Stomach (tissue), 9 donors: ENCODE data around the gene EID2B. TPM values are rescaled to one million over a fixed set of nuclear protein-coding genes. Genes with fewer than 3 reads are reported as not detected.

Source experiments
- DNase-seq, 2 donors: peaks; one replicate each; pipeline versions ENCODE4 v3.0.0 to v3.0.0-alpha.2; 2013 to 2019
- H3K27ac ChIP-seq, 5 donors: fragments of 200-600 bp in 4 of 5; sonication (generic) in 4 of 5; one replicate each; pipeline ENCODE4 v1.5.1; 2013 to 2019; ENCODE audit warnings: mild to moderate bottlenecking in 1 of 5, moderate library complexity in 1 of 5
- H3K27me3 ChIP-seq, 3 donors: fragments of 200-600 bp; sonication (generic); one replicate each; pipeline ENCODE4 v1.5.1; 2017 to 2019; ENCODE audit warnings: mixed run types in 1 of 3
- H3K36me3 ChIP-seq, 4 donors: fragments of 200-600 bp; sonication (generic); 1 replicate in 3 of 4; 2 replicates in 1 of 4; pipeline ENCODE4 v1.5.1; 2016 to 2019
- H3K4me1 ChIP-seq, 4 donors: fragments of 200-600 bp; sonication (generic); one replicate each; pipeline ENCODE4 v1.5.1; 2016 to 2019
- H3K4me3 ChIP-seq, 4 donors: fragments of 200-600 bp; sonication (generic) in 3 of 4; one replicate each; pipeline ENCODE4 v1.5.1; 2016 to 2019; ENCODE audit warnings: mild to moderate bottlenecking in 1 of 4
- H3K9me3 ChIP-seq, 4 donors: fragments of 200-600 bp; sonication (generic); one replicate each; pipeline ENCODE4 v1.5.1; 2016 to 2019
- CTCF ChIP-seq, 7 experiments: fragments of 450-650 bp in 4 of 7; fragments of 200-600 bp in 3 of 7; sonication (generic) in 3 of 7; IDR thresholded peaks; one replicate each; pipeline ENCODE4 v1.5.1; 2016 to 2019; ENCODE audit warnings: antibody characterized with exemption in 7 of 7, control low read depth in 2 of 7, mild to moderate bottlenecking in 1 of 7
- EP300 ChIP-seq: sonication (generic); formaldehyde crosslinking; IDR thresholded peaks from one replicate; pipeline ENCODE4 v1.6.1; 2017; ENCODE audit warnings: antibody characterized with exemption
- POLR2A ChIP-seq, 4 donors: fragments of 450-650 bp; IDR thresholded peaks; one replicate each; pipeline ENCODE4 v1.6.1; 2016; ENCODE audit warnings: antibody characterized with exemption in 4 of 4, control low read depth in 2 of 4, mild to moderate bottlenecking in 1 of 4, moderate library complexity in 1 of 4
- POLR2AphosphoS5 ChIP-seq, 3 donors: sonication (generic); formaldehyde crosslinking; IDR thresholded peaks; one replicate each; pipeline ENCODE4 v1.6.1; 2016; ENCODE audit warnings: antibody characterized with exemption in 3 of 3
- WGBS, 5 donors: extraction: QIAGEN DNeasy Blood & Tissue Kit in 3 of 5; methylation state at CpG; one replicate each; pipeline versions ENCODE4 v1.1.5 to v1.1.7; 2013 to 2018; 5-methylcytosine and 5-hydroxymethylcytosine counted together
- intact Hi-C: fragments of 100-400 bp; cut with DNase I; formaldehyde crosslinking; loops from one replicate; pipeline ENCODE4 v1.15.1; 2023; ENCODE audit warnings: low total_unique reads
- polyA plus RNA-seq, 3 donors: library from polyadenylated mRNA; stranded (reverse); fragments of 200-250 nt; gene quantifications; one replicate each; pipeline ENCODE4 v1.2.3, GENCODE V29; 2013
- total RNA-seq, 5 donors: library from RNA; depleted of rRNA; stranded (reverse); fragments of >200 nt; gene quantifications; one replicate each; pipeline versions ENCODE4 v1.1.0 to v1.2.3, GENCODE V29; 2014 to 2016
- donor health status: healthy with polysubstance abuse.
- donor health status: Bipolar disorder and iron deficiency.
- donor health status: healthy.

Gene EID2B
- total and polyA plus RNA-seq, 8 donors, result 0.58 to 5.7 (median 1.2) TPM; not detected in 1

DNA sequence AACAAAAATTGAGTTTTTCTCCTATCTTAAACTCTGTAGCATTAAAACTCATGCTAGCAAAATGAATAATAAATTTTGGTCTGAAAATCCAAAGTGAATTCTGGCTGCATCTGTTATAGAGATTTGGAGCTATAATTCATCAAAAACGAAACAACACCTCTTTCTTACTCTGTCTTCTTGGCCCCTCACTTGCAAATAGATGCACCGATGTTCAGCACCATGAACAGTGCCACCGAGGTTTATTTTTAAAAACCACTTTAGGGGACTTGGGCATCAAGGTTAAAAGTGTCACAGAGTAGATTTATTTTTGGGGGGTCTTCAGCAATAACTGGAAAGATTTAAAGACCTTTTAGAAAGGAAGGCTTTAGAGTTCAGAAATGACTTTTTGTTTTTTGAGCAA, 33.4 kb upstream of the EID2B start:
- H3K36me3 ChIP-seq, result no peaks in the 10 kb centered on the region
- H3K27ac ChIP-seq, result no peak overlapping the region
- peaks cover 0 to 18% (median 0%) of the 10 kb centered on the region in 3 donors for H3K27me3 ChIP-seq
- no peaks in the 10 kb centered on the region for H3K4me1 ChIP-seq
- no peaks in the 10 kb centered on the region for H3K9me3 ChIP-seq
- TF ChIP-seq CTCF (IDR thresholded peaks at IDR 0.05) (no peak), POLR2A (IDR thresholded peaks at IDR 0.05) (no peak), EP300 (no peak), POLR2AphosphoS5 (IDR thresholded peaks at IDR 0.05) (no peak)
- no peak for DNase-seq
- 41 to 50% (median 46%) methylated on average over 3 of the region's 3 CpGs for whole genome bisulfite sequencing, 5 donors
- intact Hi-C loops, result no loop called here
- no peak overlapping the region for H3K4me3 ChIP-seq

DNA sequence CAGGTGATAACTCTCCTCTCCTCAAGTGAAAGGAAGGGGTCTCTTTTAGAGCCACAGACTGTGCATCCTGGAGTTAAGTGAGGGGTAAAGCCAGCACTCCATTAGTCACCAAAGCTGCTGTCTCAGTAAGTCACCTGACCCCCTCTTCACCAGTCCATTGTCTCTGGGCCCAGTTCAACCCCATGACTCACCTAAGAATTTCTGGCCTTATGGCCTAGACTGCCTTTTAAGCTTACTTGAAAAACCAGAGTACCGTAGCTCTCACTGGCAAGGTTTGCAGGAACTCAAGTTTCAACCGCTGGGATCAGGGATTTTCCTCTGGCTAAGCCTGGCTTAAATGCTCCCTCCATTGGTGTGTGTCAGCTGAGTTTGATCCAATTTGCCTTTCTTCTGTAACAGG, 30.8 kb upstream of the EID2B start:
- intact Hi-C loops, result no loop called here
- Histone ChIP-seq H3K27me3 (peaks cover 0 to 18% (median 0%) of the 10 kb centered on the region in 3 donors), H3K4me3 (no peak overlapping the region), H3K27ac (no peak overlapping the region), H3K4me1 (peaks cover 0 to 1% (median under 1%) of the 10 kb centered on the region in 4 donors), H3K36me3 (no peaks in the 10 kb centered on the region), H3K9me3 (no peaks in the 10 kb centered on the region)
- WGBS, 5 donors, result 71 to 78% (median 73%) methylated on average over 2 of the region's 2 CpGs
- no peak for TF ChIP-seq EP300
- TF ChIP-seq POLR2A (IDR thresholded peaks at IDR 0.05), result no peak
- DNase-seq, result no peak

DNA sequence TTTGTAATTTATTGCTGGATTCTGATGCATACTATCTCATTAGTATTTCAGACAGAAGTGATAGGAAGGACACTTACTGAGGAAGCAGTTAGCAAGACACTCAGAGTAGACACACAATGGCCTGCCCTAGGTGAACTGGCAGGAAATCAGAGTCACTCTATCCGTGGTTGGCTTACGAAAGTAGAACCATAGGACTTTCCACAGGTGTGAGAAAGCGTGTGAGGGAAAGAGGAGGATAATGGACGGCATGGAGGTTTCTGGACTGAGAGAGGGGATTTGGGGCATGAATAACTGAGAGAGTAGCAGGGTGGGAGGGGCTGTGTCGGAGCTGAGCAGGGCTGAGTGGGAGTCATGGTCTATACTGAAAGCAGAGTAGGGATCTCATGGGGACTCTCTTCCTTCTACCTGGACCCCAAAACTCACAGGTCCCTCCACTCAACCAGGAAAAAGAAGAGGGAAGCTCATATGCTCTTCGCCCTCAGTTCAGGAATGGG, 26.0 kb upstream of the EID2B start:
- 62 to 66% (median 63%) methylated on average over 6 of the region's 6 CpGs for WGBS, 5 donors
- intact Hi-C loops, result loop anchor here (5.0 kb wide), 1 partner anchor 114 kb away; no protein-coding TSS in a partner anchor
- H3K9me3 ChIP-seq, result no peaks in the 10 kb centered on the region

DNA sequence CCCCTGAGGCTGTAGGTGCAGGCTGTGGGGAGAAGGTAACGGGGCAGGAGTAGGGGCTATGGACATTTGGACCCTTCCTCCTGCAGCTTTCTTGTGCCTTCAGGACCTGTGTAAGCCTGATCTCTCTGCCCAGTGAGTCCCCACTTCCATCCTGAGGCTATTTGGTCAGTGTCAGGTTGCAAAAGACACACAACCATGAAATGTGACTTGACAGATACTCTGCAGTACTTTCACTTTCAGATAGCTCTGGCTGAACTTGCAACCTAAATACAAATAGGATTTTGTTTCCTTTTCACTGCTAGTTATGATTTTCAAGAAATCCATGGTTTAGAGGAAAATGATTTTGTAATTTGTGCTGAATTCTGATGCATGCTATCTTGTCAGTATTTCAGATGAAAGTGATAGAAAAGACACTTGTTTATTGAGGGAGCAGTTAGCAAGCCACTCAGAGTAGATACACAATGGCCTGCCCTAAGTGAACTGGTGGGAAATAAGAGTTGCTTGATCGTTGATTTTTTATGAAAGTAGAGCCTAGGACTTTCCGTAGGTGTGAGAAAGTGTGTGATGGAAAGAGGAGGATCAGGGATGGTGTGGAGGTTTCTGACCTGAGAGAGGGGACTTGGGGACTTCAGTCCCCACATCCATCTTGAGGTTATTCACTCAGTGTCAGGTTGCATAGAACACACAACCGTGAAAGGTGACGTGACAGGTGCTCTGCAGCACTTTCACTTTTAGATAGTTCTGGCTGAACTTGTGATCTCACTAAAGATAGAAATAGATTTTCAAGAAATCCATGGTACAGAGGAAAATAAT, 25.4 kb upstream of the EID2B start:
- H3K4me1 ChIP-seq, result peaks cover 0 to 11% (median 5%) of the 10 kb centered on the region in 4 donors
- H3K36me3 ChIP-seq, result no peaks in the 10 kb centered on the region
- peak overlapping the region in 2 of 5 donors; percentile 6 to 58 for H3K27ac ChIP-seq
- H3K4me3 ChIP-seq, result no peak overlapping the region
- TF ChIP-seq POLR2AphosphoS5 (IDR thresholded peaks at IDR 0.05), result no peak
- no peak for TF ChIP-seq CTCF (IDR thresholded peaks at IDR 0.05)
- no peak for TF ChIP-seq EP300
- TF ChIP-seq POLR2A (IDR thresholded peaks at IDR 0.05), result no peak
- H3K27me3 ChIP-seq, result peaks cover 0 to 4% (median 0%) of the 10 kb centered on the region in 3 donors
- intact Hi-C loops, result loop anchor here (5.0 kb wide), 1 partner anchor 114 kb away; no protein-coding TSS in a partner anchor
- WGBS, 5 donors, result 34 to 65% (median 47%) methylated on average over 5 of the region's 5 CpGs
- DNase-seq, result peak in 1 of 2 donors; percentile 32
- no peaks in the 10 kb centered on the region for H3K9me3 ChIP-seq

More for the DNA sequence above, 26.0 kb upstream of the EID2B start:
- no peak overlapping the region for H3K4me3 ChIP-seq
- H3K27me3 ChIP-seq, result no peaks in the 10 kb centered on the region
- no peak for DNase-seq
- H3K36me3 ChIP-seq, result no peaks in the 10 kb centered on the region
- H3K4me1 ChIP-seq, result peaks cover 0 to 11% (median 5%) of the 10 kb centered on the region in 4 donors
- TF ChIP-seq EP300, result no peak
- TF ChIP-seq POLR2A (IDR thresholded peaks at IDR 0.05), result no peak
- no peak for TF ChIP-seq POLR2AphosphoS5 (IDR thresholded peaks at IDR 0.05)
- TF ChIP-seq CTCF (IDR thresholded peaks at IDR 0.05), result no peak
- peak overlapping the region in 1 of 5 donors; percentile 58 for H3K27ac ChIP-seq
